ENCODE data around the gene LAMB2.

Gene LAMB2

DNA sequence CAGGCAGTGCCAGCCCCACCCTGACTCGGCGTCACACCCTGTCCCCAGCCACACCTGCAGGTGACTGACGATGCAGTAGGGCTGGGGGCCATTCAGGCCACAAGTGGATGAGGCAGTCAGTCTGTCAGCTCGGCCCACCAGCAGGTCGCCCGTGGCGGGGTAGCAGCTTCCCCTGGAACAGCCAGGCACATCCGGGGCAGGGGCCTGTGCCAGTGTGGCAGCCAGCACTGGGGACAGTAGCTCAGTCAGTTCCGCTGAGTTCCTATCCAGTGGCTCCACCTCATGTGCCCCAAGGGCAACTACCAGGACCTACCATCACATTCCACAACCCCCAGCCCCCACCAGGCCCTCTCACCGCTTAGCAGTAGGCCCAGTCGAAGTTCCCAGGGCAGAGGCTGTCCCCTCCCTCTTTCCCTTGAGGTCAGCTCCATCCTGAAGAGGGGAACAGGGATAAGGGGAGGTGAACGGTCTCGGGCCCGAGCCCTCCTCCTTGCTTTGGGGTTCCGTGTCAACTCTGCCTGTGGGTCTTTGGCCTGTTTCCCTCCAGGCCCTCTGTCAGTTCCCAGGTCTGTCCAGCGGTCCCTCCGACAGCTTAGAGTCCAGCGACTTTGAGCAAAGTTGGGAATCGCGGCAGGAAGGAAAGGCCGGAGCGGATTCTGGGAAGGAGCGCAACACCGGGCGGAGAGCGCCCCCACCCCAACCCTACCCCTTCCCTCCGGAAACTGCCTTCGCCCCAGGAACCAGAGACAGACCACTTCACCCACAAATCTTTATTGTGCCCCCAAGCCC lies at the start of gene LAMB2:
LAMB2 (minus strand) TSS at position 614 of the 789 bp plus-strand sequence; CDS start at position 431, 183 bp downstream.
- peak; percentile 68 for DNase-seq (ENCODE audit: low read depth, low spot score)

- DNase-seq (ENCODE audit: low read depth, low spot score), result no peak
Observed at GRCh38 chr3:49181351-49181750, 48.5 kb upstream of the LAMB2 start.

GRCh38 chr3:49180116-49180515 lies 47.3 kb upstream of the LAMB2 start:
- no peak for DNase-seq (ENCODE audit: low read depth, low spot score)

DNA sequence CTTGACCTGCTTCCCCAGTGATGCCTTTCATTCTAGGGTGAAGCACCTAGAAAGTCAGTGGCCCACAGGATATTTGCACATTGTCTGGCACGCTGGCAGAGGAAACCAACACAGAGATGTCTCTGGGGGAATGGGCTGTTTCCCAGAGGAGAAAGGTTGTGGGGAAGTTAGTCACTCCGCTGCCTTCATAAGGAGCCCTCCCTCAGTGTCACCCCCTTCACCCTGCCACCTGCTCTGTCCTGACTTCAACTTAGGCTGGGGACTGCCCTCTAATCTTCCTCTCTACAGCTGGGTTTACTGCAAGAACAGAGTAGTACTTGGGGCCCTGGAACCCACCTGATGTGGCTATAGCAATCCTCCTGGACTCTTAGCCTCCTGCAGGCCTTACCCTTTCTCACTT lies 44.2 kb upstream of the LAMB2 start:
- DNase-seq (ENCODE audit: low read depth, low spot score), result no peak

DNA sequence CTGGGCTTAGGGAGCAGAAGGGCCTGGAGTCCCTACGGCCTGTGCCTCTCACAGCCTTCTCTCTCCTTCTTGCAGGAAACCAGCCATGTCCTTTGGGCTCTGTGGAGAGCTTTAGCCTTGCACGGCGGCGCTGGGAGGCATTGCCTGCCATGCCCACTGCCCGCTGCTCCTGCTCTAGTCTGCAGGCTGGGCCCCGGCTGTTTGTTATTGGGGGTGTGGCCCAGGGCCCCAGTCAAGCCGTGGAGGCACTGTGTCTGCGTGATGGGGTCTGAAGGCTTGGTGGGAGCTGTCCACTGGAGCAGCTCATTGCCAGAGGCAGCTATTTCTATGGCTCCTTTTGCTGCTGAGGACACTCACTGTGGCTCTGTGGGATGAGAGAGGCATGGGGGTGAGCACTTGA lies 42.7 kb upstream of the LAMB2 start:
- no peak for DNase-seq (ENCODE audit: low read depth, low spot score)

DNA sequence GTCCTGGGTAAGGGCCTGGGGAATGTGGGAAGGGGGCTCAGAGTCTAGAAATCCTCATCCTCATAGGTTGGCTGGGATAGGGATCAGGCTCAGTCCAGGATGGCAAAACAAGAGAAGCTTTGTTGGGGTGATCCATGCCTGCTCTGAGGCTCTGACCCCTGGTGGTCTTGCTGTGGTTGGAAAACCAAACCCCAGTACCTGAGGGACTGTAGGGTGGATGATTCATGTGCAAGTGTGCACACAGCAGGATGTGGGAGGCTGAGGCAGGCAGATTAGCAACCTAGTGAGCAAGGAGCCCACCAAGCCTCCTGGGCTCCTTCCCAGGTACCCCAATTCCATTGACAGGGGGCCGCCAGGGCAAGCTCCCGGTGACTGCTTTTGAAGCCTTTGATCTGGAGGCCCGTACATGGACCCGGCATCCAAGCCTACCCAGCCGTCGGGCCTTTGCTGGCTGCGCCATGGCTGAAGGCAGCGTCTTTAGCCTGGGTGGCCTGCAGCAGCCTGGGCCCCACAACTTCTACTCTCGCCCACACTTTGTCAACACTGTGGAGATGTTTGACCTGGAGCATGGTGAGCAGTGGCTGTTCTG lies 41.6 kb upstream of the LAMB2 start:
- no peak for DNase-seq (ENCODE audit: low read depth, low spot score)

DNA sequence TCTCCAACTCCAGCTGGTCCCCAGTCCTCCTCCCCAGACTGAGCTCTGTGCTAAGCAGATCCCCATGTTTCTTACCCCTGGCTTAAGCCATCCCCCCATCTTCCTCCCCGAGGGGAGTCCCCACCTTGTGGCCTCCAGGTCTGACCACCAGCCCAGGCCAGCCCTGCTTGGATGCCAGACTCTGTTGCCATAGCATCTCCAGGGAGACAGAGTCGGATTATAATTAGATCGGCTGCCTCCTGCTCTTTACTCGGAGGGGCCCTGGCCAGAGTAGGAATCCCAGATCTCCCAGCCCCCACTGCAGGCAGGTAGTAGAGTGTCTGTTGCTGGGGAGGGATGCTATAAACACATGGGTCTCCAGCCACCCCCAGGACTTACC lies 40.9 kb upstream of the LAMB2 start:
- no peak for DNase-seq (ENCODE audit: low read depth, low spot score)

- DNase-seq (ENCODE audit: low read depth, low spot score), result no peak
Observed at GRCh38 chr3:49173116-49173791, 40.4 kb upstream of the LAMB2 start.

- DNase-seq (ENCODE audit: low read depth, low spot score), result no peak
Observed at GRCh38 chr3:49172551-49173041, 39.7 kb upstream of the LAMB2 start.

DNA sequence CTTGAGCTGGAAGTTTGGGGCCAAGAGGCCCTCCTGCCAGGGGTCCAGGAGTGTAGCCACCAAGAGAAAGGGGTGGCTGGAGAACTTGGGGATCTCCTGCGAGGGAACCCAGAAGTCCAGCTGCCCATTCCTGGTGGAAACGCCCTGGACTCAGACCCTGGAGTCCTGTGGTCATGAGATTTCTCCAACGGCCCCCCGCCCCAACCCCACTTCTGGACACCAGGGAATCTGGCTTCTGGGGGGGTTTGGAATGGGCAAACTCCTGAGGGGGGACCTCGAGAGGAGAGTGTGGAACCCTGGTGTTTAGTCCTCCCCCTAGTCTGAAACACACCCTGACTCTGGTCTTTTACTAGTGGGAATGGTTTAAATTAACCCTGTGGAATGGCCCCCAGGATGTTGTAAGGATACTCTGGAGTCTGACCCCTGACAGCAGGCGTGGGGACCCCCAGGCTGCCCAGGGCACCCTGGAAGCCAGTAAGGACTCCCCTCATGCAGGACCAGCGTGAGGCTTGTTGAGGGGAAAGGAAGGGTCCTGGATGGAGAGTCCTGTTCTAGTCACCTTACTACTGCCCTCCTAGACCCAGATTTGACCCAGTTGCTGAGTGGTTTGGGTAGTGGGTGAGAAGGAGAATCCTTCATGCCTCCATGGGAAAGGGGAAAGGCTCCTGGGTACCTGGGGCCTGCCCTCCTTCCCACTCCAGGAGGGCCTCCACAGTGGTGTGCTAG lies 39.1 kb upstream of the LAMB2 start:
- no peak for DNase-seq (ENCODE audit: low read depth, low spot score)

- peak; percentile 67 for DNase-seq (ENCODE audit: low read depth, low spot score)
Observed at GRCh38 chr3:49171119-49171774, 38.4 kb upstream of the LAMB2 start, which contains the start of gene KLHDC8B. TSS of gene KLHDC8B (plus strand) at chr3:49171598. CDS start at chr3:49172770, 1,172 bp downstream.

- DNase-seq (ENCODE audit: low read depth, low spot score), result no peak
Observed at GRCh38 chr3:49170744-49171118, 37.9 kb upstream of the LAMB2 start.

GRCh38 chr3:49166752-49167556 lies 34.1 kb upstream of the LAMB2 start:
- no peak for DNase-seq (ENCODE audit: low read depth, low spot score)

GRCh38 chr3:49165771-49166751 lies 33.2 kb upstream of the LAMB2 start, which contains the start of gene CCDC71:
TSS of gene CCDC71 (minus strand) at chr3:49166331. CDS start at chr3:49164208, 2,123 bp downstream.
- peak; percentile 24 for DNase-seq (ENCODE audit: low read depth, low spot score)

DNA sequence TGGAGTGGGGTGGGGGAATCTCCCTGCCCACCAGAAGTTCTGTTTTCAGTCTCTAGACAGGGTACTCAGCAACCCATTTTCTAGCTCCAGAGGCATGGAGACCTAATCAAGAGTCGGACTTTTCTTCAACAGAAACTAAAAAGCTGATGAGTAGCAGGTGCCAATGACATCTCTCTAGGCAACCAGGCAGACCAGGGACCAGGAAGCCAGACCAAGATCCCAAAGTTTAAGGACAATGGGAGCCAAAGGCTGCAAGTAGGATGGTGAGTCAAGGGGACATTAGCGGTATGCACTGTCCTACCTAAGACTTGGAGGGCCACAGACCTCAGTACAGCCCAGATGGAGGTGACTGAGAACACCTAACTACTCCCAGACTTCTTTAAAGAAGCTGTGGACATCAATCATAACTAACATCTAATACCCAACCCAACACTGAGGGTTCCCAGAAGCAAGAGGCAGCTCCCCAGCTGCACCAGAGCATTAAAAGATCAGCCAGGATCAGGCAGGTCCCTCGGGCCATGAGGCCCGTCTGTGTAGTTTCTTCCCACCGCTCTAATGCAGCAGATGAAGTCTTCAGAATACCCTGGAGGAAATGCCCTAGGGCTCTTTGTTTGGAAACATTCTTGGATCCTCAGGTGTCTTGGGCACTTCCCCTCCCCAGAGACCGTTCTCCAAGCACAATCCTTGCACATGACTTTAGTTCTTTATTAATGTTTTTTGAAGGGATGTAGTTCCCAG lies 32.3 kb upstream of the LAMB2 start:
- no peak for DNase-seq (ENCODE audit: low read depth, low spot score)

- DNase-seq (ENCODE audit: low read depth, low spot score), result no peak
Observed at GRCh38 chr3:49163609-49164008, 30.8 kb upstream of the LAMB2 start.

DNA sequence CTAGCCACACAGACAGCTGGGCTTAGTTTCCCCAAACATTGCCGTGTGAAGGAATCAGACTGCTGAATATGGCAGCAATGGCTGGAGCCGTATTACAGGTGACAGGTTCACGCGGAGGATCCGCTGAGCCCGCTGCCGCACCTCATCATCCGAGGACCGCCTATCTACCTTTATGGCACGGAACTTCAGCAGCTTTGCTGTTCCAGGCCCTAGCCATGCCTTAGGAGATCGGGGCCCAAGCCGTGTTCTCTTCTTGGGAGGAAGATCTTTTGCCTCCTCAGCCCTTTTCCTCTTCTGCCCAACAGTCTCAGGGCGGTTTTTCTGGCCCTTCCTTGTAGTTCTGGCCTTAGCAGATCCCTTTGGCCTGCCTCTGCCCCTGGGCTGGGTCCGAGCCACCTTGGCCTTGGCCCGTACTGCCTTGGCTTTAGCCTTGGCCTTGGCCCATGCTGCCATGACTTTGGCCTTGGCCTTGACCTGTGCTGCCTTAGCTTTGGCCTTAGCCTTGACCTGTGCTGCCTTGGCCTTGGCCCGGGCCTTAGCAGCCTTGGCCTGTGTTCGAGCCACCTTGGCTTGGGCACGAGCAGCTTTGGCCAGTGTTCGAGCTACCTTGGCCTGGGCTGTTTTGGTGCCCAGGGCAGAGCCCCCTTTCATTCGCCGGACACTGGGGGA lies 30.0 kb upstream of the LAMB2 start:
- DNase-seq (ENCODE audit: low read depth, low spot score), result no peak

All from smooth muscle cell of the brain vasculature (primary cell).